ENCODE data around the gene SLC6A5. TPM values are rescaled to one million over a fixed set of nuclear protein-coding genes. Genes with fewer than 3 reads are reported as not detected.

SLC6A5 gene
- total RNA-seq, 4 donors from 2014 or later, result not detected

GRCh38 chr11:20616920-20617319 lies 17.5 kb downstream of the SLC6A5 start:
- intact Hi-C loops (cut with DNase I; ENCODE audit: low total_unique reads) (no loop called here), in situ Hi-C loops (cut with MboI; ENCODE audit: low sequenced_read_pairs in 4 of 4) (loop anchor here (10.0 to 25.0 kb wide), 3 partner anchors 222 to 480 kb away; partner anchors contain the start of gene PRMT3 (in 2 of the 4))
- no peak overlapping the region for H3K27ac ChIP-seq
- H3K4me1 ChIP-seq, result no peaks in the 10 kb centered on the region
- H3K36me3 ChIP-seq, result no peaks in the 10 kb centered on the region
- no peaks in the 10 kb centered on the region for H3K9me3 ChIP-seq
- peak in 1 of 2 donors; percentile 16 for DNase-seq
- TF ChIP-seq CTCF (IDR thresholded peaks at IDR 0.05 in 4 of 5, conservative IDR thresholded peaks at IDR 0.05 in 1 of 5) (no peak), POLR2A (IDR thresholded peaks at IDR 0.05) (no peak)
- no peak overlapping the region for H3K4me3 ChIP-seq
- H3K27me3 ChIP-seq, result peaks cover 0 to 4% (median 0%) of the 10 kb centered on the region in 3 donors
- peak in 1 of 2 donors; percentile 33 for ATAC-seq

GRCh38 chr11:20617346-20618005 lies 18.1 kb downstream of the SLC6A5 start:
- Histone ChIP-seq H3K9me3 (no peaks in the 10 kb centered on the region), H3K4me1 (no peaks in the 10 kb centered on the region), H3K27me3 (peaks cover 0 to 4% (median 0%) of the 10 kb centered on the region in 3 donors), H3K4me3 (no peak overlapping the region), H3K27ac (no peak overlapping the region), H3K36me3 (no peaks in the 10 kb centered on the region)
- DNase-seq (no peak), ATAC-seq (no peak)
- no peak for TF ChIP-seq CTCF (IDR thresholded peaks at IDR 0.05 in 4 of 5, conservative IDR thresholded peaks at IDR 0.05 in 1 of 5)
- TF ChIP-seq POLR2A (IDR thresholded peaks at IDR 0.05), result no peak
- in situ Hi-C loops (cut with MboI; ENCODE audit: low sequenced_read_pairs in 4 of 4) (loop anchor here (10.0 to 25.0 kb wide), 3 partner anchors 223 to 480 kb away; partner anchors contain the start of gene PRMT3 (in 2 of the 4)), intact Hi-C loops (cut with DNase I; ENCODE audit: low total_unique reads) (no loop called here)

- ATAC-seq (no peak), DNase-seq (no peak)
- TF ChIP-seq CTCF (IDR thresholded peaks at IDR 0.05 in 4 of 5, conservative IDR thresholded peaks at IDR 0.05 in 1 of 5), result no peak
- no peak for TF ChIP-seq POLR2A (IDR thresholded peaks at IDR 0.05)
- in situ Hi-C loops (cut with MboI; ENCODE audit: low sequenced_read_pairs in 4 of 4), result loop anchor here (10.0 to 25.0 kb wide), 3 partner anchors 223 to 481 kb away; partner anchors contain the start of gene PRMT3 (in 2 of the 4)
- intact Hi-C loops (cut with DNase I; ENCODE audit: low total_unique reads), result no loop called here
- Histone ChIP-seq H3K4me1 (no peaks in the 10 kb centered on the region), H3K36me3 (no peaks in the 10 kb centered on the region), H3K27me3 (peaks cover 0 to under 1% (median 0%) of the 10 kb centered on the region in 3 donors), H3K4me3 (no peak overlapping the region), H3K9me3 (no peaks in the 10 kb centered on the region), H3K27ac (no peak overlapping the region)
Measured at GRCh38 chr11:20618083-20618482, 18.7 kb downstream of the SLC6A5 start.

GRCh38 chr11:20620988-20621387 lies 21.6 kb downstream of the SLC6A5 start:
- TF ChIP-seq CTCF (IDR thresholded peaks at IDR 0.05 in 4 of 5, conservative IDR thresholded peaks at IDR 0.05 in 1 of 5) (no peak), POLR2A (IDR thresholded peaks at IDR 0.05) (no peak)
- no peaks in the 10 kb centered on the region for H3K36me3 ChIP-seq
- H3K27me3 ChIP-seq, result no peaks in the 10 kb centered on the region
- no peaks in the 10 kb centered on the region for H3K9me3 ChIP-seq
- H3K4me1 ChIP-seq, result no peaks in the 10 kb centered on the region
- ATAC-seq, result no peak
- no peak overlapping the region for H3K4me3 ChIP-seq
- intact Hi-C loops (cut with DNase I; ENCODE audit: low total_unique reads) (no loop called here), in situ Hi-C loops (cut with MboI; ENCODE audit: low sequenced_read_pairs in 4 of 4) (loop anchor here in 3 of 4 donors (25.0 kb wide), 2 partner anchors 234 to 484 kb away; partner anchors contain the start of gene PRMT3 (in 2 of the 3))
- DNase-seq, result no peak
- no peak overlapping the region for H3K27ac ChIP-seq
